A549 (cell line): ENCODE measurements around the gene ATG13.

ENCODE experiments used
- CTCF ChIP-seq: fragments of >200 bp; sonication (Bioruptor Twin); formaldehyde crosslinking; IDR thresholded peaks from 3 replicates; pipeline ENCODE4 v1.5.1; 2016
- HOXB5 ChIP-seq: fragments of 250-450 bp; sonication (Bioruptor Pico); IDR thresholded peaks from 2 replicates; pipeline ENCODE4 v1.5.0; 2020; ENCODE audit warnings: mild to moderate bottlenecking, moderate library complexity
- POLR2A ChIP-seq: IDR thresholded peaks from 2 replicates; pipeline ENCODE4 v1.6.1; 2012; ENCODE audit warnings: mild to moderate bottlenecking, low read length
- RFX5 ChIP-seq: fragments of 450-650 bp; IDR thresholded peaks from 2 replicates; pipeline ENCODE4 v1.7.1; 2014; ENCODE audit warnings: antibody characterized with exemption, mild to moderate bottlenecking, moderate library complexity
- TF ChIP-seq, protein P1 (sequence below): fragments of 450-650 bp; IDR thresholded peaks from 2 replicates; pipeline ENCODE4 v1.6.1; 2014; ENCODE audit warnings: antibody characterized with exemption
- TF ChIP-seq, protein P2 (sequence below): IDR thresholded peaks from 2 replicates; pipeline ENCODE4 v1.6.1; 2012

DNA sequence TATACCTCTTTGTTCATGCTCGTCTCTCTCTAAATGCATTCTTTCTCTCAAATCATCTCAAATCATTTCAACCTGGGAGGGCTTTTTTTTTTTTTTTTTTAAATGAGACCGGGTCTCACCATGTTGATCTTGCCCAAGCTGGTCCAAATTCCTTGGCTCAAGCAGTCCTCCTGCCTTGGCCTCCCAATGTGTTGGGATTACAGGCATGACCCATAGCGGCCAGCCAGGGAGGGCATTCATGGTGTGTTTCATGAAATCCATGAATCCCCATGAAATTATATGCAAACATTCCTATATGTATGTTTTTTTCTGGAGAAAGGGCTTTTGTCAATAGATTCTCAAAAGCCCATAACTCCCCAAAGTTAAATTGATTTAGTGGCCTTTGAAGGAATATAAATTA, 26.2 kb downstream of the ATG13 start:
- TF ChIP-seq CTCF = no peak
- no peak for TF ChIP-seq RFX5
- TF ChIP-seq, protein P1, sequence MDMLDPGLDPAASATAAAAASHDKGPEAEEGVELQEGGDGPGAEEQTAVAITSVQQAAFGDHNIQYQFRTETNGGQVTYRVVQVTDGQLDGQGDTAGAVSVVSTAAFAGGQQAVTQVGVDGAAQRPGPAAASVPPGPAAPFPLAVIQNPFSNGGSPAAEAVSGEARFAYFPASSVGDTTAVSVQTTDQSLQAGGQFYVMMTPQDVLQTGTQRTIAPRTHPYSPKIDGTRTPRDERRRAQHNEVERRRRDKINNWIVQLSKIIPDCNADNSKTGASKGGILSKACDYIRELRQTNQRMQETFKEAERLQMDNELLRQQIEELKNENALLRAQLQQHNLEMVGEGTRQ = no peak
- TF ChIP-seq POLR2A = no peak
- no peak for TF ChIP-seq HOXB5 (CRISPR knock-in tag)
- TF ChIP-seq, protein P2, sequence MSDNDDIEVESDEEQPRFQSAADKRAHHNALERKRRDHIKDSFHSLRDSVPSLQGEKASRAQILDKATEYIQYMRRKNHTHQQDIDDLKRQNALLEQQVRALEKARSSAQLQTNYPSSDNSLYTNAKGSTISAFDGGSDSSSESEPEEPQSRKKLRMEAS = no peak
